Stimulated activated CD4-positive, alpha-beta T cell treated with anti-CD3 and anti-CD28 coated beads, Interleukin-2, amount 100 ng/mL, for 4 hours (primary cell): ENCODE measurements around the gene USP13.

Source experiments
- DNase-seq: peaks from one replicate; pipeline ENCODE4 v3.0.0-alpha.2; 2020; ENCODE audit warnings: low read depth

Gene USP13

DNA sequence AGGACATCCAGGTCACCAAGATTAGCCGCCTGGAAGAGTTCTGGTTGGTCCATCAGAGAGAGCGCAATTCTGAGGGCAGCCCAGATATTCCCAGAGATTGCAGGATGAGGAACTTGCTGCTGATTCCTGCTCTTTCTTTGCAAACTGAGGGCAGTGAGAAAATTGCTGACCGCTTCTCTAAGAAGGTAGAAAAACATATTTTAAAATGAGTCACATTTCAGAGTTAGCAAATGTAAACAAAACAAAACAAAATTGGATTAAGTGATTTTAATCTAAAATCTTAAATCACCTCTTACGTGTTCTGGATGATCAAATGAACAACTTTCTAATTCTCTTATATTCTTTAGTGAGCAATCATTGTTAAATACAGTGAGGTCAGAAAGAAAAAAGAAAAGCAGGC, 149.0 kb downstream of the USP13 start:
- DNase-seq: no peak

DNA sequence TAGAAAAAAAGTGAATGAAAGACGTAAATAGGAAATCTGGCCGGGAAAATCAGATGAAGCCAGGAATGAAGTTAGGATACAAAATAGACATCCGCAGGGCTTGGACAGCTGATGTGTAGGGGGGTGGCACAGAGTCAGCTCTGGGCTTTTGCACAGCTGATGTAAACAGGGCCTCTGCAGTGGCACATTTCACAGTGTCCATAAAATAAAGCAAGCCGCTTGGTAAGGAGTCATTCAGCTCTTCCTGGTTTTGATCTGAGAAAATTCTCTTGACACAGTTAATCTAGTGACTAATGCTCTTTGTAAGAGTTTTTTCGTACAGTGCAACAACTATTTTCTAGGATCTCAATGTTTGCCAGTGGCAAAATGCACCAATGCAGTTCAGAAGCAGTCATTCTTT, 153.3 kb downstream of the USP13 start:
- DNase-seq: no peak

DNA sequence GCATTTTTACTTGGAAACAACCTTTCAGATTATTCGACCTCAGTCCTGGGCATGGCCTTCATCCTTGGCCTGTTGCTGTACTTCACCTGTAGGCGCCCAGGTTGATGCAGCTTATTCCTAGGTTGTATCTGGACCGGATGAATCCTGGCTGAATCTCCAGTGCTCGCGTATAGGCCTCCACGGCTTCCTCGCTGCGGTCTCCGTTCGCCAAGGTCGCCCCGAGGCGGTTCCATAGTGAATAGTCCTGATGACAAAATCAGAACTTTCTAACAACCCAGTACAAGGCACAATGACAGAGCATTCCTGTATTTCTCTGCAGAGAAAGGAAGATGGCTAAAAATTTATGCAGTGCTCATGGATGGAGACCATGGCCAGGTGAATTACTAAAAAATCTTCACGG, 154.7 kb downstream of the USP13 start:
- no peak for DNase-seq

DNA sequence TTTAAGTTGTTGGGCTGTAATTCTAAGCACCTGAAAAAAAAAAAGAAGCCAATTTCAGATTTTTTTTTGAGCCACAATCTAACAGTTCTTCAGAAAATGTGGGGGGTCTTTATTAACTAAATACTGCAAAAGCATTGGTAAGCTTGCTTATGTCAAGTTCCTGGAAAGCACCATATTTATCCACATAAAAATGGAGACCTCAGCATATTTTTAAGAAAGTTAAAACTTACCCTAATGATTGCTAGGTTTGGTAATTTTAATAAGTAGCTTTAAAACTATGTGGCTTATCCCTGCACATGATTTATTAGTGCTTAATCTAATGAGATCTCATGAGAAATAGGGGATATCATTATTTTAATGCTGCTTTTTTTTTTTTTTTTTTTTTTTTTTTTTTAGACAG, 156.8 kb downstream of the USP13 start:
- DNase-seq: no peak

DNA sequence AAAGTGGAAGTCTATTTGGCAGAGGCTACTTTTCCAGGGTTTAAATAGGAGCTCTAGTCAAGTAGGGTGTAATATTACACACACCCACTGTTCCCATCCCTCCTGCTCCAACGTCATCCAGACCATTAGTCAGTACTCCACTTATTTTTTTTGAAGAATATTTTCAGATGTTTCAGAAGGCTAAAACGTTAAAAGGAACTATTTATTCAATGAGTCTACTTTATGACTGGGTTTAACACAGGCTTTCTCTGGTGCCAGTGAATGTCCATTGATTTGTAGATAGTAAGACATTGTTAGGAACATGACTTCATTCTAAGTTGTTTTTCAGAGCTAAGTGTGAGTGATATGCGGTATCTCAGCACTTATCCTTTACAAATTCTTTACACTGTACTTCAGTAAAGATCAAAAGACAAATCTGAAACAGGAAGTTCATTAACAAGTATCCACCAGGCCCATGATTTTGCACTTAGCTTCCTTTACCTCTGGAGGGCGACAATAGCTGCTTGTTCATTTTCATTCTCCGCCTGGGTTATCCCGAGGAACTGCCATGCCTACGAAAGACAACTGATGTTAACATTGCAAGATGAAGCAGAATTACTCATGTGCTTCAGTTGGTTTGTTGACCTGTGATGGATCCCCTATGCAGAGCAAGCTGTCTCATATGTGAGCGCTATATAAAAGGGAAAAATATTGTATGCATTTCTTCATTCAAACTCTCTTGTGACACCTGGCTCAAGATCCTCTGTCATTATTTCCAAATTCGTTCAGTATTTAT, 158.7 kb downstream of the USP13 start:
- no peak for DNase-seq

DNA sequence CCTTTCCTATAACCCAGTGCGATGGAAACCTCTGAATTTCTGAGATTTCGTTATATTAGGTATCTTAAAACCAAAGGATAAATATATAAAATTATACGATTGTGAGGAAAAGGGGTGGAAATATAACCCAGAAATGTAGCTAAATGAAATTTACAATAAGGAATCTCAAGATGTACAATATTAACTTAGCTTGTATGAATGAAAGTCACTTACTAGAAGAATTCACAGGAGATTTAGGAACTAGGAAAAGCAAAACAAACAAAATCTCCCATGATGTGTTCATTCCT, 159.2 kb downstream of the USP13 start:
- DNase-seq: no peak

DNA sequence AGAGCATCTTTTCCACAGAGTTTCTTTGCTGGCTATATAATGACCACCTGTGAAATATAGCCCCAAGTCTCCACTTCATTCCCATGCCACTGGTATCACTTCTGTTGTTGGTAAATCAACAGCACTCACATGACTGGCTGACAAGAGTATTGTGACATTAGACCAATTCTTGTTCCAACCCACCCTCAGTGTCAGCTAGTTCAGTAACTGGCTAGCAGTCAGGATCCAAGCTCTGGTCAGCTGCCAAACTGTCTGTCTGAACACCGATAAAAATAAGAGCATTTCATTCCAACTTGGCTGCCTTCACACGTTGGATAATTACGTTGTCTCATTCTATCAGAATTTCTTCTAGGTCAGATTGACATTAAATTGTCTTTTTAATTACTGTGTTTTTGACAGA, 166.5 kb downstream of the USP13 start:
- no peak for DNase-seq

DNA sequence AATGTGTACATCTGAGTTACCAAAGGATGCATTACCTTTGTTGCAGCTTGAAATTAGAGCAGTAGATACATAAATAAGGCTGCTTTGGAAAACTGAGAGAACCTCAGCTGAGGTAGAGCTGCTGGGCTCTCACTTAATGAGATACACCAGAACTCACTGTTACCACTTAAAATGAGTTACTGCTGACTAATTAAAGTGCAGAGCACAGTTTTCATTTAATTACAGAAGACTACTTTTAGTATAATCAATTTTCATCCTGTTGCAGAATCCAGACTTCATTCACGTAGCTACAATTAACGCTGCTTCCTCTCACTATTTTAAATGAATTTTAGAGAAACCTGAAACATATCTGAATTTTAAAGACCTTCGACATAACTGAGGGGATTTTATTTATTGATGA, 169.5 kb downstream of the USP13 start:
- DNase-seq: no peak

DNA sequence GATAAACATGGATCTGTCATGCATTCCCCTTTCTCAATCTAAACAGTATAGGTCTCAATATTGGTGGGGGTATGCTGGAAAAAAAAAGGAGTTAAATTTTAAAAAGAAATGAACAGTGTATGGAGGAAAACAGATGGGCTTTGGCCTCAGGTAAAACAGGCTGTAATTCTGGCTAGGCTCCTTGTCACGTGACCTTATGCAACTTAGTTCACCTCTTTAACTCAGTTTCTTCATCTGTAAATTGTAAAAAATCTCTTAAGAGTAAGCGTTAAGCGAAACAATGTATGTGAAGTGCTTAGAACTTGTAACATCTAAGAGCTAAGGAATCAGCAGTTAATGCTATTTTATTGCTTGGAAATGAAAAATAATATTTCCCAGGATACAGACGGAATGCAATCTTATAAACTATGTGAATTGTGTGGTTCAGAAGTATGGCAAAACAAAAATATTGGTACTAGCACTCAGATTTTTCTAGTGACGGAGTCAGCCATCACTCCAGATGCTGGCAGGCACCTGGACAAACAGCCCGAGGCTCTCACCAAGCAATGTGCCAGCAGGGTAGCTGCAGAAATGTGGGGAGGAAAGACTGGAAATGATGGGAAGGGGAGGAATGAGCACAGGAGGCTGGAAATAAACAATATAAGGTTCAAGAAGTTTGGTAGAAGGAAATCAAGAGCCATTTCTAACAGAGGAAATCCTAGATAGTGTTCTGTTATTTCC, 172.8 kb downstream of the USP13 start:
- no peak for DNase-seq

DNA sequence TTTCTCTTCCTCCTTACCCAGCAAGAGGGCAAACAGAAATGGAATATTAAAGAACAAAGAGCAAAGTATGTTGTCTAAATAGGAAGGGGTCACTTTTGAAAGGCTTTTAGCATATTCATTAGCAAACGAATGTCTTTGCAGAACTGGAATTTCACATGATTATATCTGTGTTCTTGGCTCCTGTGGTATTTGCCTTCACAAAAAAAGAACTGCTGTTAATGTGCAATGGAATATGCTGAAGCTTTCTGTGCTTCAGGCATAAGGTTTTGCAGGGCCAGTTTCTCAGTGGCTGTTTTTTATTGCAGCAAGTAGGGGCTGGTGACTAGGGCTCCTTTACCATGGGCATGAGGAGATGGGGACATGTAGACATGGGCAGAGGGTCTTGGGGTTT, 173.4 kb downstream of the USP13 start:
- DNase-seq: no peak

DNA sequence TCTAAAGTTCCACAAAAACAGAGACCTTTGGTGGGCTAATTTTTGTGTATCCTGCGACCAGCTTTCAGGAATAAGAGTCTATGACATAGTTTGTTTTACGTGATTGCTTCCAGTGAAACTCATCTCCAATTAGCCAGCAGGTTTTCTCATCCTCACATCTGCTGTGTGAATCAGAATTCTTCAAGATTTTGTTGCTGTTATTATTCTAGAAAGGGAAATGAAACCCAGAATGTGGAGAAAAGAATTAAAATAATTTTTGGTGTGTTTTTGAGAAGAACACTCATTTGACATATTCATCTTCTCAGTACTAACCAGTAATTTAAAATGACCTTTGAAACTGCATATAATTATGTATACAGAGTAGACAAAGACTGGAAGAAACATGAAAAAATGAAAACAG, 175.9 kb downstream of the USP13 start:
- no peak for DNase-seq

DNA sequence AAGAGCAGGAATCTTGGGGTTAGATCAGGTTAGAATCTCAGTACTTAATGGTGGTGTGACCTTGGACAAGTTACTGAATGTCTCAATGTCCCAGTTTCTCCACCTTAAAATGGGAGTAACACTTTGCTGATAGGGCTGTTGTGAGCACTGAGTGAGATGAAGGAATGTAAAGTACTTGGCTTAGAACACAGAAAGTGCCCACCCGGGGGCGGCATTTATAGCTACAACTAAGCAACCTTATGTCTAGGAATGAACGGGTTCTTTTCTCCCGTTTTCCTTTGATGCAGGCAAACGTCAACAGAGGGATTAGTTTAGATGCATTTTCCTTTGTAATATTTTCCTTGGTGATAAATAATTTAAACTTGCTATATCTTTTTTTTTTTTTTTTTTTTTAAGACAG, 176.6 kb downstream of the USP13 start:
- no peak for DNase-seq

DNA sequence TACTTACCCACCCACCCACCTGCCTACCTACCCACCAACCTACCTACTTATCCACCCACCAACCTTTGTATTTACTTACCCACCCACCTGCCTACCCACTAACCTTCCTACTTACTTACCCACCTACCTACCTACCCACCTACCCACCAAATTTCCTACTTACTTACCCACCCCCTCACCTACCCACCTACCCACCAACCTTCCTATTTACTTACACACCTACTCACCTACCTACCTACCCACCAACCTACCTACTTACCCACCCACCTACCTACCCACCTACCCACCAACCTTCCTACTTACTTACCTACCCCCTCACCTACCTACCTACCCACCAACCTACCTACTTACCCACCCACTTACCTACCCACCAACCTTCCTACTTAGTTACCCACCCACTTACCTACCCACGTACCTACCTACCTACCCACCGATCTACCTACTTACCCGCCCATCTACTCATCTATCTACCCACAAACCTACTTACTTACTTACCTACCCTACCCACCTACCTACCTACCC, 179.6 kb downstream of the USP13 start:
- DNase-seq: no peak

DNA sequence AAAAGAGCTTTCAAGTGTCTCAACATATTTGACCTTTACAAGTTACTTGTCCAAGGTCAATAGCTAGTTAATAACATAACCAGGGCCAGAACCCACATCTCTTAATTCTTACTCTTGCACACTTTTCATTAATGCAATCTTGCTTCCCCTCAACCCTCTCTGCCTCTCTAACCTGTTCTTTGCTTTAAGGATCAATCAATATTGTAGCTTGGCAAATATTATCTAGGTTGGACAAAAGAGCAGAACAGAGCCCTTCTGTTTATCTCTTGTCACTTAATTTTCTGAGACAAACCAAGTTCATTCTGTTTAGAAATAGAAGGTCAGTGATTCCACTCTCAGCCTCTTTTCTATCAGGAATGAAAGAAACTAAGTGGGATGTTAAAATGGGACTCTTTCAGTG, 180.5 kb downstream of the USP13 start:
- DNase-seq: no peak

DNA sequence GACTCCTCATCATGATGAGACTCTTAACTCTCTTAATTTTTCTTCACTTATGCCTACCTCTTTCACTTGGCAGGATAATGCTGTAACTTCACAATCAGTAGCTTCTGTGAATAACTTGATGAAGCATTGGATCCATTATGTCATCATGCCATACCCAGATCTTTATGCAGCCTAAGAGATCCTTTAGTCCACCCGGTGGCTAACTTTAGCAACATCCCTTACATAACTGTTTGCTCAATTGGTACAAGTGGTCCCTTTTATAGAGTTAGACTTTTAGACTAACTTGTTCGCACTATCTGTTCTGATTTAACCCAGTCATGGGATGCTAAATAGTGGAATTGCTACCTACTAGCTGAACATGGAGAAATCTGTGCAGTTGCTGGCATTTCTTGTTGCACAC, 184.5 kb downstream of the USP13 start:
- DNase-seq: no peak
